Neuronal stem cell (in vitro differentiated cells): ENCODE results near the gene AFTPH.

Experiments
- DNase-seq: peaks from one replicate; pipeline ENCODE4 v3.0.0-alpha.2; 2013; ENCODE audit warnings: low spot score
- H2AFZ ChIP-seq: one replicate; pipeline ENCODE4 v1.6.1; 2013; ENCODE audit warnings: mild to moderate bottlenecking, low read length, inconsistent platforms
- H2AK5ac ChIP-seq: 2 replicates; pipeline ENCODE4 v1.6.1; 2013; ENCODE audit warnings: low read depth, mild to moderate bottlenecking, inconsistent platforms, low read length, moderate library complexity, mixed read lengths
- H2BK120ac ChIP-seq: 2 replicates; pipeline ENCODE4 v1.6.1; 2013; ENCODE audit warnings: low read depth, mild to moderate bottlenecking, inconsistent platforms, low read length, moderate library complexity, mixed read lengths
- H2BK12ac ChIP-seq: one replicate; pipeline ENCODE4 v1.6.1; 2013; ENCODE audit warnings: low read length, inconsistent platforms
- H2BK15ac ChIP-seq: 2 replicates; pipeline ENCODE4 v1.6.1; 2013; ENCODE audit warnings: mild to moderate bottlenecking, low read length, inconsistent platforms, mixed read lengths
- H2BK5ac ChIP-seq: one replicate; pipeline ENCODE4 v1.6.1; 2013; ENCODE audit warnings: inconsistent platforms, mild to moderate bottlenecking, low read length, moderate library complexity
- H3K14ac ChIP-seq: one replicate; pipeline ENCODE4 v1.6.1; 2013; ENCODE audit warnings: low read length, inconsistent platforms
- H3K18ac ChIP-seq: 2 replicates; pipeline ENCODE4 v1.6.1; 2013; ENCODE audit warnings: low read length, inconsistent platforms
- H3K23ac ChIP-seq: 2 replicates; pipeline ENCODE4 v1.6.1; 2013; ENCODE audit warnings: low read depth, mild to moderate bottlenecking, mixed read lengths, low read length, inconsistent platforms; ENCODE audit not compliant: poor library complexity
- H3K27ac ChIP-seq: replicated peaks from 3 replicates; pipeline ENCODE4 v1.5.1; 2013; ENCODE audit warnings: low read length, inconsistent platforms
- H3K27me3 ChIP-seq, 3 experiments: 2 replicates each; pipeline ENCODE4 v1.6.1; 2013; ENCODE audit warnings: low read length in 3 of 3, mild to moderate bottlenecking in 2 of 3, inconsistent platforms in 1 of 3, low read depth in 1 of 3, mixed read lengths in 1 of 3, moderate library complexity in 1 of 3; ENCODE audit not compliant: control insufficient read depth in 3 of 3, insufficient read depth in 3 of 3
- H3K36me3 ChIP-seq, 2 donors: replicated peaks in 1 of 2; 2 replicates each; pipeline ENCODE4 v1.6.1; 2013; ENCODE audit warnings: low read length in 2 of 2; ENCODE audit not compliant: control insufficient read depth in 2 of 2, insufficient read depth in 2 of 2
- H3K4ac ChIP-seq: 2 replicates; pipeline ENCODE4 v1.6.1; 2013; ENCODE audit warnings: inconsistent platforms, mild to moderate bottlenecking, low read length, moderate library complexity
- H3K4me1 ChIP-seq, 2 donors: 1 replicate in 1 of 2; 2 replicates in 1 of 2; pipeline ENCODE4 v1.6.1; 2013; ENCODE audit warnings: low read length in 2 of 2, low read depth in 1 of 2; ENCODE audit not compliant: control insufficient read depth in 2 of 2, insufficient read depth in 1 of 2
- H3K4me2 ChIP-seq: one replicate; pipeline ENCODE4 v1.6.1; 2013; ENCODE audit warnings: mild to moderate bottlenecking, low read length, inconsistent platforms; ENCODE audit not compliant: insufficient read depth, poor library complexity, severe bottlenecking
- H3K4me3 ChIP-seq, 2 donors: 2 replicates each; pipeline ENCODE4 v1.5.1; 2013; ENCODE audit warnings: low read length in 2 of 2, mild to moderate bottlenecking in 2 of 2, inconsistent platforms in 1 of 2, moderate library complexity in 1 of 2
- H3K79me1 ChIP-seq: one replicate; pipeline ENCODE4 v1.6.1; 2013; ENCODE audit warnings: low read depth, mild to moderate bottlenecking, inconsistent platforms, low read length, moderate library complexity
- H3K9ac ChIP-seq: one replicate; pipeline ENCODE4 v1.6.1; 2013; ENCODE audit warnings: mild to moderate bottlenecking, low read depth, low read length, inconsistent platforms; ENCODE audit not compliant: poor library complexity
- H3K9me3 ChIP-seq, 2 donors: replicated peaks in 1 of 2; 2 replicates each; pipeline versions ENCODE3 to v1.6.1; 2013; ENCODE audit warnings: low read length in 2 of 2, mild to moderate bottlenecking in 2 of 2, inconsistent platforms in 1 of 2, low read depth in 1 of 2, mixed read lengths in 1 of 2, moderate library complexity in 1 of 2; ENCODE audit not compliant: control insufficient read depth in 2 of 2, insufficient read depth in 1 of 2
- H4K8ac ChIP-seq: one replicate; pipeline ENCODE4 v1.6.1; 2013; ENCODE audit warnings: low read depth, mild to moderate bottlenecking, inconsistent platforms, low read length, moderate library complexity
- H4K91ac ChIP-seq: one replicate; pipeline ENCODE4 v1.6.1; 2013; ENCODE audit warnings: low read length, low read depth, mild to moderate bottlenecking, inconsistent platforms; ENCODE audit not compliant: poor library complexity
- WGBS, 2 donors: extraction: QIAGEN DNeasy Blood & Tissue Kit; methylation state at CpG; one replicate each; pipeline ENCODE4 v1.1.7; 2013; ENCODE audit warnings: missing lambda C conversion rate in 2 of 2, mixed read lengths in 1 of 2; ENCODE audit not compliant: insufficient read length in 2 of 2, insufficient replicate concordance in 1 of 2; ENCODE audit errors: extremely low coverage in 2 of 2; 5-methylcytosine and 5-hydroxymethylcytosine counted together

The AFTPH gene

GRCh38 chr2:64501946-64502345, 22.2 kb upstream of the AFTPH start:
- Histone ChIP-seq H3K27me3 (peaks cover 0 to 8% (median 0%) of the 10 kb centered on the region in 3 experiments), H2AFZ (no peak overlapping the region), H3K4me2 (no peak overlapping the region), H3K79me1 (no peaks in the 10 kb centered on the region), H4K91ac (no peak overlapping the region), H3K18ac (no peak overlapping the region), H3K14ac (no peak overlapping the region), H3K9me3 (no peaks in the 10 kb centered on the region), H2BK5ac (no peak overlapping the region), H3K9ac (no peak overlapping the region), H3K36me3 (no peaks in the 10 kb centered on the region), H2BK15ac (no peak overlapping the region), H2BK12ac (no peak overlapping the region), H3K4me3 (no peak overlapping the region), H3K27ac (no peak overlapping the region), H4K8ac (no peak overlapping the region), H3K23ac (no peak overlapping the region), H3K4me1 (peaks cover 0 to 2% of the 10 kb centered on the region in 2 donors), H2AK5ac (no peak overlapping the region), H3K4ac (no peak overlapping the region), H2BK120ac (no peak overlapping the region)
- DNase-seq, result no peak
- WGBS, 2 donors, result no CpG with 5 or more reads among the region's 1 CpG

- Histone ChIP-seq H2BK15ac (no peak overlapping the region), H2AFZ (no peak overlapping the region), H3K79me1 (no peaks in the 10 kb centered on the region), H2BK120ac (no peak overlapping the region), H3K4me3 (no peak overlapping the region), H3K4me2 (no peak overlapping the region), H3K14ac (no peak overlapping the region), H2BK12ac (no peak overlapping the region), H3K27ac (no peak overlapping the region), H2AK5ac (no peak overlapping the region), H2BK5ac (no peak overlapping the region), H3K36me3 (no peaks in the 10 kb centered on the region), H3K4me1 (peaks cover 0 to 2% of the 10 kb centered on the region in 2 donors), H4K91ac (no peak overlapping the region), H3K9ac (no peak overlapping the region), H3K23ac (no peak overlapping the region), H3K4ac (no peak overlapping the region), H3K9me3 (no peaks in the 10 kb centered on the region), H3K18ac (no peak overlapping the region), H3K27me3 (peaks cover 0 to 8% (median 0%) of the 10 kb centered on the region in 3 experiments), H4K8ac (no peak overlapping the region)
- WGBS, 2 donors, result no CpG with 5 or more reads among the region's 4 CpGs
- DNase-seq, result no peak
These were observed 21.3 kb upstream of the AFTPH start for GRCh38 chr2:64502860-64503259.

GRCh38 chr2:64504774-64505720, 19.1 kb upstream of the AFTPH start:
- no peak overlapping the region for H2AFZ ChIP-seq
- no peaks in the 10 kb centered on the region for H3K9me3 ChIP-seq
- no peak overlapping the region for H2BK12ac ChIP-seq
- H3K4me1 ChIP-seq, result peaks cover 0 to 2% of the 10 kb centered on the region in 2 donors
- no peak overlapping the region for H3K4ac ChIP-seq
- H4K8ac ChIP-seq, result no peak overlapping the region
- no CpG with 5 or more reads among the region's 16 CpGs for WGBS, 2 donors
- H3K27ac ChIP-seq, result no peak overlapping the region
- H3K23ac ChIP-seq, result no peak overlapping the region
- H3K4me2 ChIP-seq, result no peak overlapping the region
- no peak overlapping the region for H3K14ac ChIP-seq
- H2BK120ac ChIP-seq, result no peak overlapping the region
- H2BK5ac ChIP-seq, result no peak overlapping the region
- H3K79me1 ChIP-seq, result no peaks in the 10 kb centered on the region
- no peak for DNase-seq
- H4K91ac ChIP-seq, result no peak overlapping the region
- H3K4me3 ChIP-seq, result no peak overlapping the region
- H3K36me3 ChIP-seq, result no peaks in the 10 kb centered on the region
- H3K18ac ChIP-seq, result no peak overlapping the region
- no peak overlapping the region for H2AK5ac ChIP-seq
- no peak overlapping the region for H3K9ac ChIP-seq
- no peak overlapping the region for H2BK15ac ChIP-seq
- peaks cover 0 to 4% (median 0%) of the 10 kb centered on the region in 3 experiments for H3K27me3 ChIP-seq

GRCh38 chr2:64506686-64507085, 17.4 kb upstream of the AFTPH start:
- no peak overlapping the region for H3K4ac ChIP-seq
- no peak overlapping the region for H2BK120ac ChIP-seq
- H3K4me2 ChIP-seq, result no peak overlapping the region
- no peak overlapping the region for H2AFZ ChIP-seq
- no peak overlapping the region for H3K23ac ChIP-seq
- no peaks in the 10 kb centered on the region for H3K36me3 ChIP-seq
- H3K14ac ChIP-seq, result no peak overlapping the region
- H3K9me3 ChIP-seq, result no peaks in the 10 kb centered on the region
- no peak overlapping the region for H2BK5ac ChIP-seq
- H4K91ac ChIP-seq, result no peak overlapping the region
- no peak overlapping the region for H3K27ac ChIP-seq
- no peak overlapping the region for H4K8ac ChIP-seq
- H2BK15ac ChIP-seq, result no peak overlapping the region
- H3K27me3 ChIP-seq, result no peaks in the 10 kb centered on the region
- H3K79me1 ChIP-seq, result no peaks in the 10 kb centered on the region
- H3K9ac ChIP-seq, result no peak overlapping the region
- peaks cover 0 to 2% of the 10 kb centered on the region in 2 donors for H3K4me1 ChIP-seq
- H3K18ac ChIP-seq, result no peak overlapping the region
- no CpG with 5 or more reads among the region's 2 CpGs for WGBS, 2 donors
- DNase-seq, result no peak
- no peak overlapping the region for H3K4me3 ChIP-seq
- H2AK5ac ChIP-seq, result no peak overlapping the region
- no peak overlapping the region for H2BK12ac ChIP-seq
